ENCODE results near the gene CCDC57.

Gene CCDC57

DNA sequence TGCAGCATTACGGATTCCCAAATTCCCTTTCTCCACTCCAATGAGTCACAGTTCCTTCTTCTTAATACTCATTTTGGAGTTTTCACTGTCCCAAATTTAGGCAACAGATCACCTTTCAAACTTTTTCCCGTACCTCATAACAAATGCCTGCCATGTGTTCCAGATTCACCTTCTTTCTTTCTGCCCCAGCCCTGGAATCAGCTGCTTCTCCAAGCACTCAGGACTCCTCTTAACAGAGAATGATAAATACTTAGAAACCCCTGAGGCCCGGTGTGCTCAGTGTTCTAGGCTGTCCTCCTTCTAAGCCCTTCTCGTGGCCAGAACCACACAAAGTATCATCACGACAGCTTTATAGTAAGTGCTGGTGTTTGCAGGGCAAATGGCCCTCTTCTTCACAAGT, 45.9 kb upstream of the CCDC57 start:
- H2AK5ac ChIP-seq (ENCODE audit: low read length, severe bottlenecking): no peak overlapping the region
- H2BK12ac ChIP-seq (ENCODE audit: low read length in 2 of 2): no peak overlapping the region
- H2BK15ac ChIP-seq (ENCODE audit: low read depth, poor library complexity, severe bottlenecking): no peak overlapping the region
- H3K4me3 ChIP-seq (ENCODE audit: insufficient read depth in 1 of 2, low read depth in 1 of 2, low read length in 2 of 2): no peak overlapping the region
- H2BK5ac ChIP-seq (ENCODE audit: low read depth, low read length, poor library complexity, severe bottlenecking): no peak overlapping the region
- no peak overlapping the region for H2AFZ ChIP-seq (ENCODE audit: low read depth, low read length)
- H3K18ac ChIP-seq (ENCODE audit: low read depth in 1 of 2, low read length in 2 of 2): no peak overlapping the region
- no peak overlapping the region for H3K4ac ChIP-seq (ENCODE audit: low read depth in 1 of 2, low read length in 2 of 2)
- H3K9me3 ChIP-seq (ENCODE audit: control insufficient read depth, low read length): no peaks in the 10 kb centered on the region
- no peak overlapping the region for H4K91ac ChIP-seq (ENCODE audit: low read length)
- H3K23ac ChIP-seq (ENCODE audit: low read length in 2 of 2): no peak overlapping the region
- peaks cover 5% of the 10 kb centered on the region for H3K4me1 ChIP-seq (ENCODE audit: control insufficient read depth, insufficient read depth, low read depth, low read length)
- no peak overlapping the region for H2BK120ac ChIP-seq (ENCODE audit: low read depth, low read length)
- peaks cover 69 to 83% of the 10 kb centered on the region in 2 experiments for H3K36me3 ChIP-seq (ENCODE audit: control insufficient read depth in 1 of 2, insufficient read depth in 2 of 2, low read depth in 1 of 2, low read length in 2 of 2)
- H3K9ac ChIP-seq (ENCODE audit: low read length): peak overlapping the region; percentile 4
- no peak overlapping the region for H4K8ac ChIP-seq (ENCODE audit: low read length)
- H3K14ac ChIP-seq (ENCODE audit: low read length in 2 of 2): no peak overlapping the region
- peaks cover 2% of the 10 kb centered on the region for H3K79me1 ChIP-seq (replicated peaks; ENCODE audit: low read length, poor library complexity, severe bottlenecking)
- 95% methylated on average over 5 of the region's 5 CpGs for WGBS
- H3K27me3 ChIP-seq (ENCODE audit: control insufficient read depth in 1 of 2, insufficient read depth in 1 of 2, low read length in 2 of 2): no peaks in the 10 kb centered on the region
- H3K4me2 ChIP-seq (ENCODE audit: low read length, poor library complexity, severe bottlenecking): no peak overlapping the region
- DNase-seq: no peak
- H3K27ac ChIP-seq (ENCODE audit: low read length, poor library complexity, severe bottlenecking): no peak overlapping the region

GRCh38 chr17:82257473-82257872, 44.8 kb upstream of the CCDC57 start:
- Histone ChIP-seq H3K23ac (ENCODE audit: low read length in 2 of 2) (no peak overlapping the region), H2BK12ac (ENCODE audit: low read length in 2 of 2) (peak overlapping the region in 1 of 2 experiments; percentile 11), H3K4me1 (ENCODE audit: control insufficient read depth, insufficient read depth, low read depth, low read length) (peaks cover 5% of the 10 kb centered on the region), H3K79me1 (replicated peaks; ENCODE audit: low read length, poor library complexity, severe bottlenecking) (peaks cover 2% of the 10 kb centered on the region), H3K27ac (ENCODE audit: low read length, poor library complexity, severe bottlenecking) (no peak overlapping the region), H2AK5ac (ENCODE audit: low read length, severe bottlenecking) (no peak overlapping the region), H3K14ac (ENCODE audit: low read length in 2 of 2) (no peak overlapping the region), H3K18ac (ENCODE audit: low read depth in 1 of 2, low read length in 2 of 2) (no peak overlapping the region), H2BK15ac (ENCODE audit: low read depth, poor library complexity, severe bottlenecking) (no peak overlapping the region), H3K9me3 (ENCODE audit: control insufficient read depth, low read length) (no peaks in the 10 kb centered on the region), H2BK120ac (ENCODE audit: low read depth, low read length) (no peak overlapping the region), H3K4me3 (ENCODE audit: insufficient read depth in 1 of 2, low read depth in 1 of 2, low read length in 2 of 2) (no peak overlapping the region), H2AFZ (ENCODE audit: low read depth, low read length) (no peak overlapping the region), H4K91ac (ENCODE audit: low read length) (no peak overlapping the region), H4K8ac (ENCODE audit: low read length) (no peak overlapping the region), H3K27me3 (ENCODE audit: control insufficient read depth in 1 of 2, insufficient read depth in 1 of 2, low read length in 2 of 2) (no peaks in the 10 kb centered on the region), H3K36me3 (ENCODE audit: control insufficient read depth in 1 of 2, insufficient read depth in 2 of 2, low read depth in 1 of 2, low read length in 2 of 2) (peaks cover 70 to 84% of the 10 kb centered on the region in 2 experiments), H3K9ac (ENCODE audit: low read length) (peak overlapping the region; percentile 30), H3K4ac (ENCODE audit: low read depth in 1 of 2, low read length in 2 of 2) (no peak overlapping the region), H2BK5ac (ENCODE audit: low read depth, low read length, poor library complexity, severe bottlenecking) (no peak overlapping the region), H3K4me2 (ENCODE audit: low read length, poor library complexity, severe bottlenecking) (no peak overlapping the region)
- WGBS: 91% methylated on average over 10 of the region's 10 CpGs
- no peak for DNase-seq

- Histone ChIP-seq H3K18ac (ENCODE audit: low read depth in 1 of 2, low read length in 2 of 2) (no peak overlapping the region), H2BK120ac (ENCODE audit: low read depth, low read length) (no peak overlapping the region), H3K9ac (ENCODE audit: low read length) (no peak overlapping the region), H3K4me1 (ENCODE audit: control insufficient read depth, insufficient read depth, low read depth, low read length) (peaks cover 5% of the 10 kb centered on the region), H4K8ac (ENCODE audit: low read length) (no peak overlapping the region), H3K4me2 (ENCODE audit: low read length, poor library complexity, severe bottlenecking) (no peak overlapping the region), H3K23ac (ENCODE audit: low read length in 2 of 2) (no peak overlapping the region), H2AK5ac (ENCODE audit: low read length, severe bottlenecking) (no peak overlapping the region), H3K9me3 (ENCODE audit: control insufficient read depth, low read length) (no peaks in the 10 kb centered on the region), H3K79me1 (replicated peaks; ENCODE audit: low read length, poor library complexity, severe bottlenecking) (peaks cover 2% of the 10 kb centered on the region), H3K27me3 (ENCODE audit: control insufficient read depth in 1 of 2, insufficient read depth in 1 of 2, low read length in 2 of 2) (no peaks in the 10 kb centered on the region), H3K4ac (ENCODE audit: low read depth in 1 of 2, low read length in 2 of 2) (no peak overlapping the region), H3K14ac (ENCODE audit: low read length in 2 of 2) (no peak overlapping the region), H3K36me3 (ENCODE audit: control insufficient read depth in 1 of 2, insufficient read depth in 2 of 2, low read depth in 1 of 2, low read length in 2 of 2) (peaks cover 70 to 84% of the 10 kb centered on the region in 2 experiments), H2BK12ac (ENCODE audit: low read length in 2 of 2) (no peak overlapping the region), H2BK5ac (ENCODE audit: low read depth, low read length, poor library complexity, severe bottlenecking) (no peak overlapping the region), H3K4me3 (ENCODE audit: insufficient read depth in 1 of 2, low read depth in 1 of 2, low read length in 2 of 2) (no peak overlapping the region), H3K27ac (ENCODE audit: low read length, poor library complexity, severe bottlenecking) (no peak overlapping the region), H4K91ac (ENCODE audit: low read length) (no peak overlapping the region), H2AFZ (ENCODE audit: low read depth, low read length) (no peak overlapping the region), H2BK15ac (ENCODE audit: low read depth, poor library complexity, severe bottlenecking) (no peak overlapping the region)
- WGBS: 96% methylated on average over 13 of the region's 14 CpGs
- DNase-seq: no peak
These were observed 43.7 kb upstream of the CCDC57 start for GRCh38 chr17:82256242-82256885.

DNA sequence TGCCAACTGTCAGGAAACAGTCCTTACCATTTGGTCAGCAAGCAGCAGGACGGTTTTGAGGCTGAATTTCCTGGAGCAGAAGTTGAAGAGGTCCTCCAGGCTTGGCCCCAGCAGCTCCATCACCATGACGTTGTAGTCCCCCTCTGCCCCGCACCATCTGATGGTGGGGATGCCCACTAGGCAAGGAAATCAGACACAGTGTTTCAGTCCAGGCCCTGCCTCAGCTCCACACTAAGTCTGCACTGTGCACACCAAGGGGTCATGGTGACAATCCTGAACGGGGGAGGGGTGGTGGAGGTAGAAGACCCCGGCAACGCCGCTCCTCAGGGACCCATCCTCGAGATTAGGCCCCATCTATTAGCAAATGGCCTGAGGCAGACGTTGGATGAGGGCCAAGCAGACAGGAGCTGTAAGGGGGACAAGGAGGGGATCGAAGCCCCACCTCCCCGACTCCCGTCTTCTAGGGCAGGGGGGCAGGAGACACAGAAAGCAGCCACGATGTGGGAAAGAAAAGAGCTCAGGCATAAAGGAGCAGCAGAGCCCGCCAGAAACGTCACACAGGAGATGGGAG, 42.8 kb upstream of the CCDC57 start:
- Histone ChIP-seq H4K8ac (ENCODE audit: low read length) (no peak overlapping the region), H3K79me1 (replicated peaks; ENCODE audit: low read length, poor library complexity, severe bottlenecking) (peaks cover 4% of the 10 kb centered on the region), H3K9me3 (ENCODE audit: control insufficient read depth, low read length) (no peaks in the 10 kb centered on the region), H3K36me3 (ENCODE audit: control insufficient read depth in 1 of 2, insufficient read depth in 2 of 2, low read depth in 1 of 2, low read length in 2 of 2) (peaks cover 71 to 84% of the 10 kb centered on the region in 2 experiments), H3K4me2 (ENCODE audit: low read length, poor library complexity, severe bottlenecking) (no peak overlapping the region), H3K9ac (ENCODE audit: low read length) (no peak overlapping the region), H2BK15ac (ENCODE audit: low read depth, poor library complexity, severe bottlenecking) (no peak overlapping the region), H3K4me1 (ENCODE audit: control insufficient read depth, insufficient read depth, low read depth, low read length) (peaks cover 4% of the 10 kb centered on the region), H3K27ac (ENCODE audit: low read length, poor library complexity, severe bottlenecking) (no peak overlapping the region), H2AK5ac (ENCODE audit: low read length, severe bottlenecking) (no peak overlapping the region), H3K4me3 (ENCODE audit: insufficient read depth in 1 of 2, low read depth in 1 of 2, low read length in 2 of 2) (no peak overlapping the region), H2AFZ (ENCODE audit: low read depth, low read length) (no peak overlapping the region), H2BK120ac (ENCODE audit: low read depth, low read length) (no peak overlapping the region), H2BK5ac (ENCODE audit: low read depth, low read length, poor library complexity, severe bottlenecking) (no peak overlapping the region), H3K23ac (ENCODE audit: low read length in 2 of 2) (no peak overlapping the region), H3K14ac (ENCODE audit: low read length in 2 of 2) (no peak overlapping the region), H3K18ac (ENCODE audit: low read depth in 1 of 2, low read length in 2 of 2) (no peak overlapping the region), H2BK12ac (ENCODE audit: low read length in 2 of 2) (no peak overlapping the region), H3K4ac (ENCODE audit: low read depth in 1 of 2, low read length in 2 of 2) (no peak overlapping the region), H4K91ac (ENCODE audit: low read length) (no peak overlapping the region), H3K27me3 (ENCODE audit: control insufficient read depth in 1 of 2, insufficient read depth in 1 of 2, low read length in 2 of 2) (no peaks in the 10 kb centered on the region)
- no peak for DNase-seq
- 96% methylated on average over 15 of the region's 15 CpGs for WGBS
